WI38 (cell line): ENCODE results near the gene HOXB8.

Source experiments
- H3K4me3 ChIP-seq: 2 replicates; pipeline ENCODE4 v1.5.1; 2011; ENCODE audit warnings: low read depth, mild to moderate bottlenecking, control low read depth, low read length
- CTCF ChIP-seq: IDR thresholded peaks from 2 replicates; pipeline ENCODE4 v1.5.1; 2012; ENCODE audit warnings: low read depth, mild to moderate bottlenecking, control low read depth, low read length

The HOXB8 gene

GRCh38 chr17:48609759-48610281 is 5.3 kb downstream of the HOXB8 start:
- peak overlapping the region; percentile 70 for H3K4me3 ChIP-seq
- TF ChIP-seq CTCF = no peak

- no peak overlapping the region; the same call in 1 of the 2 replicates for H3K4me3 ChIP-seq
- no peak for TF ChIP-seq CTCF
These were observed 6.1 kb downstream of the HOXB8 start for GRCh38 chr17:48609033-48609432.

- no peak overlapping the region for H3K4me3 ChIP-seq
- TF ChIP-seq CTCF = no peak
These were observed 6.6 kb downstream of the HOXB8 start for GRCh38 chr17:48608494-48608834.

- no peak for TF ChIP-seq CTCF
- no peak overlapping the region for H3K4me3 ChIP-seq
These were observed 8.0 kb downstream of the HOXB8 start for GRCh38 chr17:48606892-48607614.

- TF ChIP-seq CTCF = no peak
- no peak overlapping the region for H3K4me3 ChIP-seq
These were observed 8.9 kb downstream of the HOXB8 start for GRCh38 chr17:48605991-48606891.

- no peak overlapping the region for H3K4me3 ChIP-seq
- no peak for TF ChIP-seq CTCF
These were observed 9.6 kb downstream of the HOXB8 start for GRCh38 chr17:48605409-48605919.

- peak within 1 kb of the TSS; percentile 38 for H3K4me3 ChIP-seq
- no peak for TF ChIP-seq CTCF
These were observed 10.2 kb downstream of the HOXB8 start, which contains the start of gene HOXB6 for GRCh38 chr17:48604770-48605329. Gene HOXB6 (minus strand): TSS chr17:48604986. CDS start chr17:48598150, 6,836 bp downstream.
